Keratinocyte (primary cell): ENCODE results near the gene SYT12. TPM values are rescaled to one million over a fixed set of nuclear protein-coding genes. Genes with fewer than 3 reads are reported as not detected.

Source experiments
- DNase-seq: peaks from one replicate; pipeline ENCODE4 v3.0.0-alpha.2; 2011; ENCODE audit warnings: low read depth, missing footprints, low spot score
- FAIRE-seq: peaks from 2 replicates; lab custom pipeline; 2011; peaks lifted over from hg19 to GRCh38; lab: Jason Lieb, UNC
- H2AFZ ChIP-seq: 2 replicates; pipeline ENCODE4 v1.6.0; 2012; ENCODE audit warnings: low read length, control low read depth, inconsistent platforms; ENCODE audit not compliant: control insufficient read depth
- H3K27ac ChIP-seq: 2 replicates; pipeline ENCODE4 v1.5.1; 2011; ENCODE audit warnings: low read length; ENCODE audit not compliant: control insufficient read depth, insufficient read depth
- H3K27me3 ChIP-seq: 3 replicates; pipeline ENCODE4 v1.6.0; 2011; ENCODE audit warnings: low read length; ENCODE audit not compliant: control insufficient read depth, insufficient read depth; ENCODE audit errors: extremely low read depth
- H3K36me3 ChIP-seq, 2 experiments: 2 replicates in 1 of 2; 3 replicates in 1 of 2; pipeline ENCODE4 v1.5.1; 2011; ENCODE audit warnings: low read length in 2 of 2, mild to moderate bottlenecking in 1 of 2; ENCODE audit not compliant: control insufficient read depth in 2 of 2, insufficient read depth in 2 of 2; ENCODE audit errors: extremely low read depth in 1 of 2
- H3K4me1 ChIP-seq: 3 replicates; pipeline ENCODE4 v1.5.1; 2011; ENCODE audit warnings: low read length; ENCODE audit not compliant: control insufficient read depth, insufficient read depth; ENCODE audit errors: extremely low read depth
- H3K4me2 ChIP-seq: 3 replicates; pipeline ENCODE4 v1.6.0; 2011; ENCODE audit warnings: low read depth, low read length; ENCODE audit not compliant: control insufficient read depth, insufficient read depth; ENCODE audit errors: extremely low read depth
- H3K4me3 ChIP-seq, 3 experiments: fragments of 200-600 bp in 1 of 3; sonication (generic) in 1 of 3; 2 replicates in 2 of 3; 3 replicates in 1 of 3; pipeline ENCODE4 v1.5.1; 2011 to 2016; ENCODE audit warnings: low read length in 3 of 3, mild to moderate bottlenecking in 3 of 3, control low read depth in 2 of 3, inconsistent platforms in 1 of 3, low read depth in 1 of 3, mixed read lengths in 1 of 3, mixed run types in 1 of 3, moderate library complexity in 1 of 3; ENCODE audit not compliant: control insufficient read depth in 2 of 3, insufficient read depth in 2 of 3; ENCODE audit errors: extremely low read depth in 1 of 3
- H3K79me2 ChIP-seq: 2 replicates; pipeline ENCODE4 v1.6.0; 2012; ENCODE audit warnings: low read length; ENCODE audit not compliant: control insufficient read depth, insufficient read depth
- H3K9ac ChIP-seq: 3 replicates; pipeline ENCODE4 v1.6.0; 2011; ENCODE audit warnings: low read length; ENCODE audit not compliant: control insufficient read depth, insufficient read depth; ENCODE audit errors: extremely low read depth
- H3K9me1 ChIP-seq: 3 replicates; pipeline ENCODE4 v1.6.0; 2011; ENCODE audit warnings: low read length; ENCODE audit not compliant: control insufficient read depth, insufficient read depth; ENCODE audit errors: extremely low read depth
- H3K9me3 ChIP-seq: 2 replicates; pipeline ENCODE4 v1.5.1; 2012; ENCODE audit warnings: low read depth, low read length; ENCODE audit not compliant: control insufficient read depth
- H4K20me1 ChIP-seq: 3 replicates; pipeline ENCODE4 v1.6.0; 2011; ENCODE audit warnings: low read length; ENCODE audit not compliant: control insufficient read depth, insufficient read depth; ENCODE audit errors: extremely low read depth
- EZH2 ChIP-seq: IDR thresholded peaks from one replicate; pipeline ENCODE4 v1.6.1; 2012; ENCODE audit warnings: inconsistent platforms, mild to moderate bottlenecking, low read length, moderate library complexity
- dilution Hi-C: fragments of 300-500 bp; cut with MboI; formaldehyde crosslinking; loops from one replicate; pipeline ENCODE4 v1.7.0; 2020; ENCODE audit warnings: low sequenced_read_pairs; ENCODE audit not compliant: extremely low pct_ligation_motif_present
- polyA plus RNA-seq, 5 experiments: library from polyadenylated mRNA; depleted of rRNA in 3 of 5; stranded (reverse) in 3 of 5; stranded (forward) in 1 of 5; unstranded in 1 of 5; fragments of >200 nt; gene quantifications; 1 replicate in 1 of 5; 2 replicates in 3 of 5; 3 replicates in 1 of 5; pipeline versions ENCODE4 v1.2.1 to v1.2.3, GENCODE V29; 2011 to 2012; ENCODE audit warnings: missing spikeins in 2 of 5, low read depth in 1 of 5, low replicate concordance in 1 of 5
- TF ChIP-seq, protein P1 (sequence below), 3 experiments: IDR thresholded peaks in 1 of 3; conservative IDR thresholded peaks in 1 of 3; optimal IDR thresholded peaks in 1 of 3; 2 replicates in 2 of 3; 3 replicates in 1 of 3; pipeline versions ENCODE3 to v1.5.1; 2011; ENCODE audit warnings: low read length in 3 of 3, mild to moderate bottlenecking in 3 of 3, moderate library complexity in 2 of 3, control low read depth in 1 of 3, inconsistent platforms in 1 of 3; ENCODE audit not compliant: insufficient read depth in 2 of 3; ENCODE audit errors: extremely low read depth in 1 of 3

The SYT12 gene
- polyA plus RNA-seq, 1 donor (not counting 4 experiments of a cell fraction or from before 2014, with no cell fraction given) = 0.05 TPM

DNA sequence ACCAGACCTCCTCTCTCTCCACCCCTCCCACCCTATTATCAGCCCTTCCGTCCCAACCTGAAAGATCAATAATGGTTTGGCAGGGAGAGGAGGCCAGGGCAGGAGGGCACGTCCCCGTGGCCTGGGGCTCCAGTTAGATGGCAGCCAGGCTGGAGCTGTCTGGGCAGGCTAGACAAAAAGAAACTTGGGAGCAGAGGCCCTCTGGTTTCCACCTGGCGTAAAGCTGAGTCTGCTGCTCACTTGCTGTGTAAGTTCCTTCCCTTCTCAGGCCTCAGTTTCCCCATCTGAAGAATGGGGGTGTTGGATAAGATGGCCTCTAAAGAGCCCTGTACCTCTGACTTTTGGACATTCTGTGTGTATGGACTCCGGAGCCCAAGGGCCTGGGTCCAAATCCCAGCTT is 30.0 kb downstream of the SYT12 start:
- Histone ChIP-seq H3K79me2 (peaks cover 11% of the 10 kb centered on the region), H3K4me2 (no peak overlapping the region), H3K9me1 (no peaks in the 10 kb centered on the region), H3K9ac (no peak overlapping the region), H3K27ac (no peak overlapping the region), H3K4me3 (no peak overlapping the region), H3K9me3 (no peaks in the 10 kb centered on the region), H3K36me3 (no peaks in the 10 kb centered on the region), H3K4me1 (peaks cover 33% of the 10 kb centered on the region), H3K27me3 (no peaks in the 10 kb centered on the region), H4K20me1 (no peaks in the 10 kb centered on the region), H2AFZ (no peak overlapping the region)
- dilution Hi-C loops = no loop called here
- TF ChIP-seq EZH2 = no peak
- TF ChIP-seq, protein P1, sequence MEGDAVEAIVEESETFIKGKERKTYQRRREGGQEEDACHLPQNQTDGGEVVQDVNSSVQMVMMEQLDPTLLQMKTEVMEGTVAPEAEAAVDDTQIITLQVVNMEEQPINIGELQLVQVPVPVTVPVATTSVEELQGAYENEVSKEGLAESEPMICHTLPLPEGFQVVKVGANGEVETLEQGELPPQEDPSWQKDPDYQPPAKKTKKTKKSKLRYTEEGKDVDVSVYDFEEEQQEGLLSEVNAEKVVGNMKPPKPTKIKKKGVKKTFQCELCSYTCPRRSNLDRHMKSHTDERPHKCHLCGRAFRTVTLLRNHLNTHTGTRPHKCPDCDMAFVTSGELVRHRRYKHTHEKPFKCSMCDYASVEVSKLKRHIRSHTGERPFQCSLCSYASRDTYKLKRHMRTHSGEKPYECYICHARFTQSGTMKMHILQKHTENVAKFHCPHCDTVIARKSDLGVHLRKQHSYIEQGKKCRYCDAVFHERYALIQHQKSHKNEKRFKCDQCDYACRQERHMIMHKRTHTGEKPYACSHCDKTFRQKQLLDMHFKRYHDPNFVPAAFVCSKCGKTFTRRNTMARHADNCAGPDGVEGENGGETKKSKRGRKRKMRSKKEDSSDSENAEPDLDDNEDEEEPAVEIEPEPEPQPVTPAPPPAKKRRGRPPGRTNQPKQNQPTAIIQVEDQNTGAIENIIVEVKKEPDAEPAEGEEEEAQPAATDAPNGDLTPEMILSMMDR (optimal IDR thresholded peaks at IDR 0.05 in 1 of 3, IDR thresholded peaks at IDR 0.05 in 1 of 3, conservative IDR thresholded peaks at IDR 0.05 in 1 of 3; ENCODE audit: extremely low read depth in 1 of 3, insufficient read depth in 2 of 3, low read length in 3 of 3) = no peak
- FAIRE-seq (no peak), DNase-seq (no peak)

DNA sequence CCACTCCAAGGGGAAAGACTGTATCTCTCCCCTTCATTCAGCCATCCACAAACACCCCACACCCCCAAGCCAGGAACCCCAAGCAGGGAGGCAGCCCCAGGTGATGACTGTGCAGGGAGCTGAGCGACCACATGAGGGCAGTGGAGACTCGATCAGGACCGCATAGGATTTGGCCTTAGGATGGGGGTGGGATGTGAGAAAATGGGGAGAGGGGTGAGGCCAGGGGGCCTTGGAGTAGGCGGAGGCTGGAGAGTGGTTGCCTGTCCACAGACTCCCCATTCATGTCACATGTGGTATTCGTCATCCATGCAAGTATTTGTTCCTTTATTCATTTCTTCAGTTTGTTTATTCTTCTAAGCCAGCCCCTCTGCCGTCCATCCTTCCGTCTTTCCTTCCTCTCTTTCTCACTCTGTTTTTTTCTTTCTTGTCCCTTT is 31.0 kb downstream of the SYT12 start:
- Histone ChIP-seq H3K4me1 (peaks cover 40% of the 10 kb centered on the region), H3K4me2 (no peak overlapping the region), H4K20me1 (no peaks in the 10 kb centered on the region), H3K27me3 (no peaks in the 10 kb centered on the region), H3K9me3 (no peaks in the 10 kb centered on the region), H3K27ac (peak overlapping the region; percentile 99), H3K9me1 (no peaks in the 10 kb centered on the region), H3K4me3 (no peak overlapping the region), H3K79me2 (peaks cover 21% of the 10 kb centered on the region), H3K36me3 (peaks cover 0 to 2% of the 10 kb centered on the region in 2 experiments), H2AFZ (no peak overlapping the region), H3K9ac (peak overlapping the region; percentile 57)
- dilution Hi-C loops = no loop called here
- DNase-seq (no peak), FAIRE-seq (peak; percentile 78)
- TF ChIP-seq EZH2 = no peak
- TF ChIP-seq, protein P1 (optimal IDR thresholded peaks at IDR 0.05 in 1 of 3, IDR thresholded peaks at IDR 0.05 in 1 of 3, conservative IDR thresholded peaks at IDR 0.05 in 1 of 3; ENCODE audit: extremely low read depth in 1 of 3, insufficient read depth in 2 of 3, low read length in 3 of 3) = peak; percentile 93 to 96 (median 95)
